Erythroblast (primary cell): ENCODE measurements around the gene DGKA.
"Not testable (repeated sequence)": the region's sequence is repeated elsewhere in the genome, so short reads cannot be mapped to it uniquely, and the experiment has no call there.

Experiments
- DNase-seq, 2 experiments: peaks; one replicate each; lab custom pipeline; 2025; lab: John Stamatoyannopoulos, UW
- GATA1 ChIP-seq: IDR thresholded peaks from 2 replicates; pipeline ENCODE4 v1.6.1; 2011; ENCODE audit warnings: low read depth, mild to moderate bottlenecking, control low read depth, low read length, moderate library complexity
- POLR2A ChIP-seq: IDR thresholded peaks from 2 replicates; pipeline ENCODE4 v1.6.1; 2011; ENCODE audit warnings: mild to moderate bottlenecking, low read length

DGKA gene

GRCh38 chr12:55930771-55931316 lies at the start of gene DGKA:
DGKA (plus strand) TSS chr12:55931162; CDS start chr12:55936504, 5,342 bp downstream.
- TF ChIP-seq POLR2A (no peak), GATA1 (no peak)
- peak; percentile 68 to 79 for DNase-seq

GRCh38 chr12:55885113-55885512 lies 45.8 kb upstream of the DGKA start:
- no peak for DNase-seq
- TF ChIP-seq POLR2A, result no peak
- no peak for TF ChIP-seq GATA1

- DNase-seq, result no peak
- TF ChIP-seq GATA1 (no peak), POLR2A (no peak)
Observed at GRCh38 chr12:55891310-55891709, 39.7 kb upstream of the DGKA start.

DNA sequence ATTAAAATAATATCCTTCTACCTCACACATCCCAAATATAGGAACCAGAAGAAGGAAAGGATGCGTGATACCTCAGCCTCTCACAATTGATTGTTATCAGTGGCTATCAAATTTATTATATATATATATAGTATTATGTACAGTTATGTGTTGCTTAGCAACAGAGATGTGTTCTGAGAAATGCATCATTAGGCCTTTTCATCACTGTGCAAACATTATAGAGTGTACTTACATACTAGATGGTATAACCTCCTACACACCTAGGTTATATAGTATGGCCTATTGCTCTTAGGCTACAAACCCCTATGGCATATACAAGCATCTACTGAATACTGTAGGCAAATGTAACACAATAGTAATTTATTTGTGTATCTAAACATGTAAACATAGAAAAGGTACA lies 37.2 kb upstream of the DGKA start:
- no peak for TF ChIP-seq POLR2A
- DNase-seq, result no peak

DNA sequence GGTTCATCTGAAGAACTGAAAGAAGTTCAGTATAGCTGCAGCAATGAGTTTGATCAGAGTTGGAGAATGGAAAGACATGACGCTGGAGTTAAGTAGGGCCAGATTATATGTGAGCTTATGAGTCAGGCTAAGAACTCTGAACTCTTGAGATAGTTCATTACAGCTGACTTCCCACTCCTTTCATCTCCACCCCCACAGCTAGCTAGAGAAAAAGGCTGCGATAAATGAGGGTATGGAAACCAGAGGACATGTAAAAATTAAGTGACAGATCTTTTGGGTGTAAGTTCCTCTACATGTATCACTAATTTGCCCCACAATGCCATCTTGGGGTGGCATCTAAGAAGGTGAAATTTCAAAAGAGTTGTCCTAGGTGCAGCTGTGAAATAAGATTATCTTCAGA lies 31.9 kb upstream of the DGKA start:
- DNase-seq, result no peak

GRCh38 chr12:55901881-55902490 lies 29.0 kb upstream of the DGKA start:
- DNase-seq, result no peak
- no peak for TF ChIP-seq GATA1
- TF ChIP-seq POLR2A, result no peak

More for the DNA sequence above, 31.9 kb upstream of the DGKA start:
- TF ChIP-seq POLR2A (no peak), GATA1 (no peak)

DNA sequence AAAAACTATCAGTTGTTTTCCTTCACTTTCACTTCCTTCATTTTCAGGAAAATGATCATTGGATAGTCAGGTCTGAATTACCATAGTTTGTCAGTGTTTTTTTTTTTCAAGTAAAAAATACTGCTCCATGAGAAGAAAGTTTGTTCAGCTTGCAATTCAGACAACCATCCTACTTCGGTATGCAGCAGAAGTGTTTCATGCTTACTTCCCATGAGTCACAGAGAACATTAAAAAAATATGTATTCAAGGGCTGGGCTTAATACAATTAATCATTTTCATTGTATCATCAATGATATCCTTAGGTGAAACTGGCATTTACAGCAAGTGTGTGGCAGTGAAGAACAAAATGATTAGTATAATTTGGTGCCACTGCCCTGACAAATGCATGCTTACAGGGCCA lies 24.9 kb upstream of the DGKA start:
- TF ChIP-seq GATA1 (no peak), POLR2A (no peak)
- no peak for DNase-seq

DNA sequence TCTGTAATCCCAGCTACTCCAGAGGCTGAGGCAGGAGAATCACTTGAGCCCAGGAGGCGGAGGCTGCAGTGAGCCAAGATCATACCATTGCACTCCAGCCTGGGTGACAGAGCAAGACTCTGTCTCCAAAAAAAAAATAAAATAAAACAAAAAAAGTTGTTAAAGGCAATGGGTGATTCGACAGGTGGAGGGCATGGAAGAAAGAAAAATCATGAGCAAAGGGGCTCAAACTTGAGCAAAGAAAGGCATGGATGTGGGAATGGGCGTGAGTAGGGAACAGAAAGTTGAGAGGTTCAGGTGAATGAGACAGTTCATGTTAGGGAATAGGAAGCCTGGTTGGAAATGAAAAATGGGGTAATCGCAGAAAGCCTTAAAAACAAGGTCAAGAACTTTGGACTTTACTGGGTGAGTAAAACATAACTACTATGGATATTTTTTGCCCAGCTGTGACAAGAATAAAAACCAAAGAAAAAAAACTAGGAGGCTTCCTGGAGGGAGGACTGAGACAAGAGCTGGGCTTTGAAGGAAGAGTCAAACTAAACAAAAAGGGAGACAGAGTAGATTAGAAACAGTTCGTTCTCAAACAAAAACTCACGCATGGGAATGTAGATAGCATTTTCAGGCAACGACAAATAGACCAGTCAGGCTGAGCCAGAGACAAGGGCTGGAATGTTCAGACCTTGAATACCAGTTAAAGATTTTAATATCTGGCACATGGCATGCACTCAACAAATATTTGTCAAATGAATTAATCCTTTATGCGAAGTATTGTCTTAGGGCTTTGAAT lies 22.0 kb upstream of the DGKA start:
- TF ChIP-seq GATA1 (no peak), POLR2A (peak; percentile 16)
- DNase-seq, result no peak

DNA sequence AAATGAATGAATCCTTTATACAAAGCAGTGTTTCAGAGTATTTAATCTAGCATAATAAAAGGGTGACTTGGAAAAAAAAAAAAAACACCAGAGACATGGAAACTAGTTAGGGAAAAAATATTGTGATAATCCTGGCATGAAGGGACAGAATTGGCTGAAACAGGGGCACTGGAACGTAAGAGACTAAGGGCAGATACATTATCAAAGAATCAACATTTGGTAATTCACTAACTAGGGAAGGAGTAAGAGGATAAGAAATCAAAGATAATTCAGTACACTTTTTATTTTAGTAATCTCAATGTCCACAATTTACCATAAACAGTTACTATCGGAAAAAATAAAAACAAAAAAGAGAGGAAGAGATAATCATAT lies 21.5 kb upstream of the DGKA start:
- DNase-seq, result no peak
- no peak for TF ChIP-seq POLR2A
- TF ChIP-seq GATA1, result no peak

GRCh38 chr12:55912908-55913307 lies 18.1 kb upstream of the DGKA start:
- no peak for DNase-seq
- TF ChIP-seq GATA1 (no peak), POLR2A (no peak)

DNA sequence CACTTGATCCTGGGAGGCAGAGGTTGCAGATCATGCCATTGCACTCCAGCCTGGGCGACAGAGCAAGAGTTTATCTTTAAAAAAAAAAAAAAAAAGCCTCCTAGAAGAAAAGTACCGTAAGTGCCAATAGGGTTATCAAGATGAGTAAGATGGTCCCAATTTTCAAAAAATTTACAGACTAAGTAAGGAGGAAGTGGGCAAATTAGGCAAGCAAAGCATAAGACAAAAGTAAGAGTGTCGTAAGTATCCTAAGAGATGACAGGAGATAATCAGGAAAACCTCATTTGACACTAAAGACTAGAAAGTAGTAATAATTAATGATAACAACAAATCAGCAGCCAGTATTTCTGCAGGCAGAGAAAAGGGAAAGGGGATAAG lies 15.5 kb upstream of the DGKA start:
- DNase-seq, result no peak
- no peak for TF ChIP-seq GATA1
- no peak for TF ChIP-seq POLR2A

DNA sequence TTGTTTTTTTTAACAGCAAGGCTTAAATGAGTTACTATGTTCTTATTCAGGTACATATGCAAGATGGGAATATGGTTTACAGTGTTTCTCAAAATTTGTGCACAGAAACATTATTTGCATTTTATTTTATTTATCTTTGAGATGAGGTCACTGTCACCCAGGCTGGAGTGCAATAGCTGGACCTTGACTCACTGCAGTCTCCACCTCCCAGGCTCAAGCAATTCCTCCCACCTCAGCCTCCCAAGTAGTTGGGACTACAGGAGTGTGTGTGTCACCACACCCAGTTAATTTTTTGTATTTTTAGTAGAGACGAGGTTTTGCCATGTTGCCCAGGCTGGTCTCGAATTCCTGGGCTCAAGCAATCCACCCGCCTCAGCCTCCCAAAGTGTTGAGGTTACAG lies 11.9 kb upstream of the DGKA start:
- not testable (repeated sequence) for DNase-seq

GRCh38 chr12:55922126-55922525 lies 8.8 kb upstream of the DGKA start:
- TF ChIP-seq POLR2A, result no peak
- TF ChIP-seq GATA1, result no peak
- DNase-seq, result no peak

DNA sequence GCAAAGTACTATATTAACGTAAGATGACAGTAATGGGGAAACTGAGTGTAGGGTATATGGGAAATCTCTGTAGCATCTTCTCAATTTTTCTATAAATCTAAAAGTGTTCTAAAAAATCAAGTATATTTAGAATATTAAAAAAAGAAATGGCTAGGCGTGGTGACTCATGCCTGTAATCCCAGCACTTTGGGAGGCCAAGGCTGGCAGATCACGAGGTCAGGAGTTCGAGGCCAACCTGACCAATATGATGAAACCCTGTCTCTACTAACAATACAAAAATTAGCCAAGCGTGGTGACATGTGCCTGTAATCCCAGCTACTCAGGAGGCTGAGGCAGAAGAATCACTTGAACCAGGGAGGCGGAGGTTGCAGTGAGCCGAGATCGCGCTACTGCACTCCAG lies 7.3 kb upstream of the DGKA start:
- not testable (repeated sequence) for DNase-seq

DNA sequence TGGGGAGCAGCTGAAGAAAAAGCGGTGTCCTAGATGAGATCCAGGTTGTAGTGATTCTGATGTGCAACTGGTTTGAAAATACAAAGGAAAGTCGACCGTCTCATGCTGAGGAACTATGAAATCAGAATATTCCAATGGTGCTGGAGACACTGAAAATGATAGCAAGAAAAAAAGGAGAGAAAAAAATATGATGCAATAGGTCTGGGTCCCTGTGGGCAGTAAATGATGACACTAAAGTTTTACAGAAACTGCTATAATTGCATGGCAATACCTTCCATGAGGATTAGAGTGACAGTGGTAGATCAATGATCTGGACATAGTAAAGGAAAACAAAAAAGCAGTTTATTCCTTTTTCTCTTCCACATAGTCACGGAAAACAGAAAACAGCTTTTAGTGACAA lies 5.6 kb upstream of the DGKA start:
- TF ChIP-seq GATA1 (no peak), POLR2A (no peak)
- peak in 1 of 2 experiments; percentile 22 for DNase-seq
